Lung (tissue), 12 donors: ENCODE results near the gene IFNLR1. TPM values are rescaled to one million over a fixed set of nuclear protein-coding genes. Genes with fewer than 3 reads are reported as not detected.

Experiments used
- ATAC-seq: fragments of 200-7000 bp; cut with Tn5 transposase; one replicate; pipeline ENCODE4 v1.9.1; 2020; ENCODE audit warnings: moderate number of reproducible peaks; ENCODE audit not compliant: insufficient read depth, low FRiP score
- DNase-seq, 3 donors: peaks; one replicate each; pipeline ENCODE4 v3.0.0-alpha.2; 2013 to 2017
- H3K27ac ChIP-seq, 2 donors: one replicate each; pipeline ENCODE4 v1.5.1; 2013; ENCODE audit warnings: mild to moderate bottlenecking in 2 of 2, moderate library complexity in 2 of 2, control low read depth in 1 of 2, inconsistent platforms in 1 of 2, low read depth in 1 of 2, low read length in 1 of 2
- H3K27me3 ChIP-seq, 3 donors: one replicate each; pipeline ENCODE4 v1.5.1; 2013; ENCODE audit warnings: low read length in 2 of 3; ENCODE audit not compliant: control insufficient read depth in 3 of 3, insufficient read depth in 3 of 3
- H3K36me3 ChIP-seq, 4 donors: one replicate each; pipeline ENCODE4 v1.5.1; 2013; ENCODE audit warnings: low read length in 4 of 4, mild to moderate bottlenecking in 1 of 4, moderate library complexity in 1 of 4; ENCODE audit not compliant: control insufficient read depth in 4 of 4, insufficient read depth in 4 of 4
- H3K4me1 ChIP-seq, 5 donors: one replicate each; pipeline ENCODE4 v1.5.1; 2013; ENCODE audit warnings: low read length in 5 of 5, mild to moderate bottlenecking in 2 of 5, moderate library complexity in 1 of 5; ENCODE audit not compliant: control insufficient read depth in 5 of 5, insufficient read depth in 5 of 5
- H3K4me3 ChIP-seq: one replicate; pipeline ENCODE4 v1.5.1; 2013; ENCODE audit warnings: mild to moderate bottlenecking, control low read depth, moderate library complexity
- H3K9ac ChIP-seq, 2 donors: one replicate each; pipeline ENCODE4 v1.5.1; 2013; ENCODE audit warnings: low read length in 2 of 2, control low read depth in 1 of 2; ENCODE audit not compliant: insufficient read depth in 1 of 2
- H3K9me3 ChIP-seq, 4 donors: one replicate each; pipeline ENCODE4 v1.5.1; 2013; ENCODE audit warnings: low read length in 3 of 4, mild to moderate bottlenecking in 1 of 4, moderate library complexity in 1 of 4; ENCODE audit not compliant: control insufficient read depth in 4 of 4, insufficient read depth in 3 of 4
- WGBS, 2 donors: extraction: QIAGEN DNeasy Blood & Tissue Kit; methylation state at CpG; one replicate each; pipeline ENCODE4 v1.1.7; 2013; 5-methylcytosine and 5-hydroxymethylcytosine counted together
- polyA plus RNA-seq, 2 donors: library from polyadenylated mRNA; stranded (reverse); fragments of 200-250 nt; gene quantifications; one replicate each; pipeline ENCODE4 v1.2.1, GENCODE V29; 2013
- total RNA-seq, 2 donors: library from RNA; depleted of rRNA in 1 of 2; stranded (reverse); fragments of >200 nt in 1 of 2; gene quantifications; one replicate each; pipeline ENCODE4 v1.2.1, GENCODE V29; 2014 to 2021
- TF ChIP-seq, protein P1 (sequence below): IDR thresholded peaks from 2 replicates; pipeline ENCODE4 v1.5.1; 2012; ENCODE audit warnings: mild to moderate bottlenecking; ENCODE audit errors: control extremely low read depth, extremely low read depth
- donor health status: control.
- donor health status: control.
- donor health status: Bipolar disorder and iron deficiency.
- donor health status: healthy.
- donor health status: DM: yes; HTN: yes; CAD: no.

IFNLR1 gene
- total and polyA plus RNA-seq, 4 donors = 1.2 to 9.0 (median 2.7) TPM

DNA sequence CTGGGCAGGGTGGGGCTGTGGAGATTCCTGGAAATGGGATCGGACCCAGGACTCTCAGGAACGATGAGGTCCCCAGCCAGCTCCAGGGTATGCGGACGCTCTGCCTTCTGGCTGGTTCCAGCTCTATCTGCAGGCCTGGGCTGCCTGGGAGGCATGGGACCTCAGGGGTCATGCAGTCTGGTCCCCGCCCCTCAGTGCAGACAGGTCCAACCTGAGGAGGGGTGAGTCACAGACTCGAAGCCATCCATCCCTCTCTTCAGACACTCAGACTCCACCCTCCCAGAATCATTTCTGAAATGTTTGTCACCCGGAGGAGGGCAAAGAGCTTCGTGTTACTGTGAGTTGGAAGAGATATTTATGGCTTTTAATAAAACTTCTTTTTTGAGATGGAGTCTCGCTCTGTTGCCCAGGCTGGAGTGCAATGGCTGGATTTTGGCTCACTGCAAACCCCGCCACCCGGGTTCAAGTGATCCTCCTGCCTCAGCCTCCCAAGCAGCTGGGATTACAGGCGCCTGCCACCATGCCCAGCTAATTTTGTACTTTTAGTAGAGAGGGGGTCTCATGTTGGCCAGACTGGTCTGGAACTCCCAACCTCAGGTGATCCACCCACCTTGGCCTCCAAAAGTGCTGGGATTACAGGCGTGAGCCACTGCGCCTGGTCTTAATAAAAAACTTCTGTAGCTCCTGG, 69.2 kb downstream of the IFNLR1 start:
- ATAC-seq = no peak
- no peak for DNase-seq
- TF ChIP-seq, protein P1, sequence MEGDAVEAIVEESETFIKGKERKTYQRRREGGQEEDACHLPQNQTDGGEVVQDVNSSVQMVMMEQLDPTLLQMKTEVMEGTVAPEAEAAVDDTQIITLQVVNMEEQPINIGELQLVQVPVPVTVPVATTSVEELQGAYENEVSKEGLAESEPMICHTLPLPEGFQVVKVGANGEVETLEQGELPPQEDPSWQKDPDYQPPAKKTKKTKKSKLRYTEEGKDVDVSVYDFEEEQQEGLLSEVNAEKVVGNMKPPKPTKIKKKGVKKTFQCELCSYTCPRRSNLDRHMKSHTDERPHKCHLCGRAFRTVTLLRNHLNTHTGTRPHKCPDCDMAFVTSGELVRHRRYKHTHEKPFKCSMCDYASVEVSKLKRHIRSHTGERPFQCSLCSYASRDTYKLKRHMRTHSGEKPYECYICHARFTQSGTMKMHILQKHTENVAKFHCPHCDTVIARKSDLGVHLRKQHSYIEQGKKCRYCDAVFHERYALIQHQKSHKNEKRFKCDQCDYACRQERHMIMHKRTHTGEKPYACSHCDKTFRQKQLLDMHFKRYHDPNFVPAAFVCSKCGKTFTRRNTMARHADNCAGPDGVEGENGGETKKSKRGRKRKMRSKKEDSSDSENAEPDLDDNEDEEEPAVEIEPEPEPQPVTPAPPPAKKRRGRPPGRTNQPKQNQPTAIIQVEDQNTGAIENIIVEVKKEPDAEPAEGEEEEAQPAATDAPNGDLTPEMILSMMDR = no peak
- H3K27ac ChIP-seq = no peak overlapping the region
- peaks cover 0 to 6% (median 0%) of the 10 kb centered on the region in 5 donors for H3K4me1 ChIP-seq
- 83 to 92% methylated on average over 14 of the region's 14 CpGs for WGBS, 2 donors
- H3K9me3 ChIP-seq = no peaks in the 10 kb centered on the region
- H3K4me3 ChIP-seq = no peak overlapping the region
- no peak overlapping the region for H3K9ac ChIP-seq
- no peaks in the 10 kb centered on the region for H3K36me3 ChIP-seq
- H3K27me3 ChIP-seq = peaks cover 0 to 2% (median 0%) of the 10 kb centered on the region in 3 donors

DNA sequence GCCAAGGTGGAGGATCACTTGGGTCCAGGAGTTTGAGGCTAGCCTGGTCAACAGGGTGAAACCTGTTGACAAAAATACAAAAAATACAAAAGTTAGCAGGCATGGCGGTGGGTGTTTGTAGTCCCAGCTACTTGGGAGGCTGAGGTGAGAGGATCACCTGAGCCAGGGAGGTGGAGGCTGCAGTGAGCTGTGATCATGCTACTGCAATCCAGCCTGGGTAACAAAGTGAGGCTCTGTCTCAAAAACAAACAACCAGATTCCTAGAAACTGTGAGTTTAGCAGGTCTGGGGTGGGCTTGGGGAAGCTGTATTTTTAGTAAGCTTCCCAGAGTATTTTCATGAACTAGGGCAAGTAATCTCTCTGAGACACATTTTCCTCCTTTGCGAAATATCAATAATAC, 70.0 kb downstream of the IFNLR1 start:
- Histone ChIP-seq H3K27ac (no peak overlapping the region), H3K36me3 (no peaks in the 10 kb centered on the region), H3K27me3 (peaks cover 0 to 4% (median 2%) of the 10 kb centered on the region in 3 donors), H3K4me1 (peaks cover 0 to 6% (median 2%) of the 10 kb centered on the region in 5 donors), H3K4me3 (no peak overlapping the region), H3K9ac (no peak overlapping the region), H3K9me3 (no peaks in the 10 kb centered on the region)
- 95 to 100% methylated on average over 2 of the region's 2 CpGs for WGBS, 2 donors
- TF ChIP-seq, protein P1 = no peak
- ATAC-seq (no peak), DNase-seq (no peak)

DNA sequence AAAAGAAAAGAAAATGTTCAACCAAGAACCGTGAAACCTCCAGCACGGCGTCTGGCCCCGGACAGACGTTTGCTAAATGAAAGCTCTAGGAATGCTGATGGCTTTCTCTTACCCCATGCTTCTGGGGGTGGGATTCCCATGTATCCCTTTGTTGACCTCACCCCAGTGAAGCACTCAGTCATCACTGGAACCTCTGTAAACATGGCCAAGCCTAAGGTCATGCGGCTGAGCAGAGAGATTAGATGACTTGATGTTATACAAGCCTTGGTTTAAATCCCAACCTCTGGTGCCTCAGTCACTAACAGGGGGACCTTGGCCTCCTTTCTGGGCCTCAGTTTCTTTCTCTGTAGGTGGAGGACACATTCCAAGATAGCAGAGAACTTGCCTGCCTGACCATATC, 72.3 kb downstream of the IFNLR1 start:
- H3K27ac ChIP-seq = no peak overlapping the region
- ATAC-seq (no peak), DNase-seq (no peak)
- H3K27me3 ChIP-seq = peaks cover 0 to 4% (median 2%) of the 10 kb centered on the region in 3 donors
- peaks cover 0 to 7% (median 0%) of the 10 kb centered on the region in 5 donors for H3K4me1 ChIP-seq
- no peaks in the 10 kb centered on the region for H3K9me3 ChIP-seq
- 91% methylated on average over 6 of the region's 6 CpGs for WGBS, 2 donors
- H3K9ac ChIP-seq = no peak overlapping the region
- no peak overlapping the region for H3K4me3 ChIP-seq
- H3K36me3 ChIP-seq = no peaks in the 10 kb centered on the region
- TF ChIP-seq, protein P1 = no peak

DNA sequence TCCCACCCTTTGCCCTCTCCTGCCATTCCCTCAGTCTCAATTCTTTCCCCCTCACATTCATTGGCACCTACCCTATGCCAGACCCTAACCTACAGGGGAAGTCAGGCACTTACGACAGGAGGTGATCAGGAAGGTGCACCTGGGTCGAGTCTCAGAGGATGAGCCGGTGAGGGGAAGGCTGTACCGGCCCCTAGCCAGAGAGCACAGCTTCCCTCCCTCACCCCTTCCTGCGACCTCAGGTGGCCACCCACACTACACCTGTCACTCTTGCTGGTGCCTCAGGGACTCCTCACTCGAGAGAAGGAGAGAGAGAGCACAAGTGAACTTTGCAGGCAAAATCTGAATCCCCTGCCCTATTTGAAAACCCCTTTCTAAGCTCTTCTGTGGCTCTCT, 73.5 kb downstream of the IFNLR1 start:
- Histone ChIP-seq H3K27me3 (peaks cover 0 to 4% (median 2%) of the 10 kb centered on the region in 3 donors), H3K36me3 (no peaks in the 10 kb centered on the region), H3K4me3 (no peak overlapping the region), H3K9ac (no peak overlapping the region), H3K4me1 (peaks cover 0 to 7% (median 0%) of the 10 kb centered on the region in 5 donors), H3K9me3 (no peaks in the 10 kb centered on the region), H3K27ac (no peak overlapping the region)
- no peak for ATAC-seq
- WGBS, 2 donors = 69 to 76% methylated on average over 6 of the region's 6 CpGs
- TF ChIP-seq, protein P1 = no peak
- no peak for DNase-seq
